ENCODE measurements around the gene TBC1D22B. TPM values are rescaled to one million over a fixed set of nuclear protein-coding genes. Genes with fewer than 3 reads are reported as not detected.

TBC1D22B gene
- total RNA-seq, 6 experiments from 2014 or later: 1.3 to 4.0 (median 2.8) TPM

DNA sequence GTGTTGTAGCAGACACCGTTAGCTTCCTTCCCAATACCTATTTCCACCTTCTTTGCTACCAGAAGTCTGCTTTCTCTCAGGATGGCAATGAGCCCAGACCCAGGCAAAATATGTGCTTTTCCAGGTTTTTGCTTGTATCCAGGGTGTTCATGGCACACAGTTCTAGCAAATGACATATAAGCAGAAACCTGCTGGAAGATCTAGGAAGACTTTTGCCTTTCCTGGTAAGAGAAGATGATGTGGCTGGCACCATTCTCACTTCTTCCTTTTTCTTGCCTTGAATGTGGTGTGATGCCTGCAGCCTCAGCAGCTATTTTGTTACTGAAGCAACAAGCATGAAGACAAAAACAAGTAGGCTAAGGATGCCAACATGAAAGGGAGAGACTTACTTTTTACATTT is 19.2 kb upstream of the TBC1D22B start:
- intact Hi-C loops (cut with DNase I): no loop called here
- WGBS (ENCODE audit: insufficient coverage, low coverage, low lambda C conversion rate, missing lambda C conversion rate): 78% methylated on average over 1 of the region's 1 CpG
- Histone ChIP-seq H3K9me3 (no peaks in the 10 kb centered on the region), H3K4me1 (peaks cover 0 to 9% (median under 1%) of the 10 kb centered on the region in 4 donors), H3K4me3 (no peak overlapping the region), H3K27ac (no peak overlapping the region), H3K27me3 (no peaks in the 10 kb centered on the region), H3K36me3 (no peaks in the 10 kb centered on the region)
- no peak for ATAC-seq
- DNase-seq: no peak
- TF ChIP-seq POLR2A (IDR thresholded peaks at IDR 0.05): no peak
- TF ChIP-seq, protein P1, sequence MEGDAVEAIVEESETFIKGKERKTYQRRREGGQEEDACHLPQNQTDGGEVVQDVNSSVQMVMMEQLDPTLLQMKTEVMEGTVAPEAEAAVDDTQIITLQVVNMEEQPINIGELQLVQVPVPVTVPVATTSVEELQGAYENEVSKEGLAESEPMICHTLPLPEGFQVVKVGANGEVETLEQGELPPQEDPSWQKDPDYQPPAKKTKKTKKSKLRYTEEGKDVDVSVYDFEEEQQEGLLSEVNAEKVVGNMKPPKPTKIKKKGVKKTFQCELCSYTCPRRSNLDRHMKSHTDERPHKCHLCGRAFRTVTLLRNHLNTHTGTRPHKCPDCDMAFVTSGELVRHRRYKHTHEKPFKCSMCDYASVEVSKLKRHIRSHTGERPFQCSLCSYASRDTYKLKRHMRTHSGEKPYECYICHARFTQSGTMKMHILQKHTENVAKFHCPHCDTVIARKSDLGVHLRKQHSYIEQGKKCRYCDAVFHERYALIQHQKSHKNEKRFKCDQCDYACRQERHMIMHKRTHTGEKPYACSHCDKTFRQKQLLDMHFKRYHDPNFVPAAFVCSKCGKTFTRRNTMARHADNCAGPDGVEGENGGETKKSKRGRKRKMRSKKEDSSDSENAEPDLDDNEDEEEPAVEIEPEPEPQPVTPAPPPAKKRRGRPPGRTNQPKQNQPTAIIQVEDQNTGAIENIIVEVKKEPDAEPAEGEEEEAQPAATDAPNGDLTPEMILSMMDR (IDR thresholded peaks at IDR 0.05): no peak

DNA sequence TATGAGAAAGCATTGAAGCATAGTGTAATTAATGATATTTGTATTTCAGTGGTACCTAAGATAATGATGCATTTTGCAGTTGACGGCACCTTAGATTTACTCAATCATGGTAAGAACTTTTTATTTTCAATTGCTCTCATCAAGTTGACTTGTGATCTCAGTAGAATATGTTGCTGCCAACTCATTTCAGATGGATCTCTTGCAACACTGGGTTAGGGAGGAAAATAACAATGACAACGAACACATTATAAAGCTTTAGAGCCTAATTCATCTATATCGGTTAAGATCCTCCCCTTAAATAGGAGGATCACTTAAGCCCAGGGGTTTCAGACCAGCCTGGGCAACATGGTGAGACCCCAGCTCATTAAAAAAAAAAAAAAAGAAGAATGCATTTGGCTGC is 18.0 kb upstream of the TBC1D22B start:
- Histone ChIP-seq H3K9me3 (no peaks in the 10 kb centered on the region), H3K4me1 (peaks cover 0 to 20% (median 5%) of the 10 kb centered on the region in 4 donors), H3K27me3 (no peaks in the 10 kb centered on the region), H3K36me3 (no peaks in the 10 kb centered on the region), H3K4me3 (no peak overlapping the region), H3K27ac (peak overlapping the region in 1 of 3 donors; percentile 5)
- intact Hi-C loops (cut with DNase I): no loop called here
- ATAC-seq (no peak), DNase-seq (no peak)
- TF ChIP-seq, protein P1 (IDR thresholded peaks at IDR 0.05): no peak
- no peak for TF ChIP-seq POLR2A (IDR thresholded peaks at IDR 0.05)
- WGBS (ENCODE audit: insufficient coverage, low coverage, low lambda C conversion rate, missing lambda C conversion rate): 73% methylated on average over 3 of the region's 3 CpGs

DNA sequence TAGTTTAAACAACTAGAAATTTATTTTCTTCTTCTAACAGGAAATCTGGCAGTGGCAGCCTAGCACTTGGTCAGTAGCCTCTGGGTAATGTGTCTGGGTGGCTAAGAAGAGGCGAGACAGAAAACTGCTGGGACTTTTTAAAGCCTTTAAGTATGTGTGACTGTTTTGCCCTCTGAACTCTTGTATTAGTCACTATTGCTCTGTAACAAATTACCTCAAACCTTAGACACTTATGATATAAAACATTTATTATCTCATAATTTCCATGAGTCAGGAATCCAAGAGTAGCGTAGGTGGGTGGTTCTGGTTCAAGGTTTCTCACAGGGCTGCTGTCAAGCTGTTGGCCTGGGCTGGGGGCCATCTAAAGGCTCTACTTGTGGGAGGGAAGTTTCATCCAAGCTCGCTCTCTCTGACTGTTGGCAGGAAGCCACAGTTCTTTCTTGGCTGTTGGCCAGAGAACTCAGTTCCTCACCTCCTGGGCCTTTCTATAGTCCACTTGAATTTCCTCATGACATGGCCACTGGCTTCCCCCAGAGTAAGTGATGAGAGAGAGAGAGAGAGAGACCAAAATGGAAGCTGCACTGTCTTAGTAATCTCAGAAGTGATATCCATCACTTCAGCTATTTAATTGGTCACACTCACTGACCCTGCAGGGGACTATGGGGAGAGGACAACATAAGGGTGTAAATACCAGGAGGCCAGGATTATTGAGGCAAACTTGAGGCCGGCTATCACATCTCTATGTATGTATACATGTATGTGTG is 17.4 kb upstream of the TBC1D22B start:
- TF ChIP-seq, protein P1 (IDR thresholded peaks at IDR 0.05): no peak
- TF ChIP-seq POLR2A (IDR thresholded peaks at IDR 0.05): no peak
- peak overlapping the region in 1 of 3 donors; percentile 5 for H3K27ac ChIP-seq
- 48% methylated on average over 4 of the region's 4 CpGs for WGBS (ENCODE audit: insufficient coverage, low coverage, low lambda C conversion rate, missing lambda C conversion rate)
- no peaks in the 10 kb centered on the region for H3K9me3 ChIP-seq
- ATAC-seq: peak; percentile 5 to 38 (median 26)
- no peaks in the 10 kb centered on the region for H3K36me3 ChIP-seq
- peak; percentile 79 to 84 (median 81) for DNase-seq
- H3K4me3 ChIP-seq: no peak overlapping the region
- no peaks in the 10 kb centered on the region for H3K27me3 ChIP-seq
- intact Hi-C loops (cut with DNase I): no loop called here
- peaks cover 0 to 22% (median 6%) of the 10 kb centered on the region in 4 donors for H3K4me1 ChIP-seq

DNA sequence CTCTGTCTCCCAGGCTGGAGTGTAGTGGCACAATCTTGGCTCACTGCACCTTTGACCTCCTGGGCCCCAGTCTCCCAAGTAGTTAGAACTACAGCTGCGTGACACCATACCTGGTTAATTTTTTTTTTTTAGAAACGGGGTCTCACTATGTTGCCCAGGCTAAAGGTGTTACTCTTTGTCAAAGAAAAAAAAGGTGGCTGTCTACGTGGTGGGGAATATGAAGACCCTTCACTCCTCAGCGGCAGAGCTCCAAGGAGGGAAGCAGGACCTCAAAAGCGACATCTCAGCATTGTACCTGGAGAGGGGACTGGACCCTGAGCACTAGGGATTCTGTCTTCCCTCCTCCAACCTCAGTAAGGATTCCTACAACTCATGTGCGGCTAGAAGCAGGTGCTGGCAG is 16.4 kb upstream of the TBC1D22B start:
- WGBS (ENCODE audit: insufficient coverage, low coverage, low lambda C conversion rate, missing lambda C conversion rate): 97% methylated on average over 4 of the region's 6 CpGs
- intact Hi-C loops (cut with DNase I): no loop called here
- H3K9me3 ChIP-seq: no peaks in the 10 kb centered on the region
- ATAC-seq: no peak
- no peak for DNase-seq
- no peaks in the 10 kb centered on the region for H3K36me3 ChIP-seq
- TF ChIP-seq, protein P1 (IDR thresholded peaks at IDR 0.05): no peak
- TF ChIP-seq POLR2A (IDR thresholded peaks at IDR 0.05): no peak
- no peak overlapping the region for H3K4me3 ChIP-seq
- peaks cover 0 to 25% (median 7%) of the 10 kb centered on the region in 4 donors for H3K4me1 ChIP-seq
- no peaks in the 10 kb centered on the region for H3K27me3 ChIP-seq
- no peak overlapping the region for H3K27ac ChIP-seq
